ENCODE data around the gene PPFIBP1.
"Not testable (repeated sequence)": the region's sequence is repeated elsewhere in the genome, so short reads cannot be mapped to it uniquely, and the experiment has no call there.

The PPFIBP1 gene

DNA sequence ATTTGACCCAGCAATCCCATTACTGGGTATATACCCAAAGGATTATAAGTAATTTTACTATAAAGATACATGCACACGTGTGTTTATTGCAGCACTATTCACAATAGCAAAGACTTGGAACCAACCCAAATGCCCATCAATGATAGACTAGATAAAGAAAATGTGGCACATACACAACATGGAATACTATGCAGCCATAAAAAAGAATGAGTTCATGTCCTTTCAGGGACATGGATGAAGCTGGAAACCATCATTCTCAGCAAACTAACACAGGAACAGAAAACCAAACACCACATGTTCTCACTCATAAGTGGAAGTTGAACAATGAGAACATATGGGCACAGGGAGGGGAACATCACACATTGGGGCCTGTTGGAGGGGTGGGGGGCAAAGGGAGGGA lies 20.9 kb downstream of the PPFIBP1 start:
- not testable (repeated sequence) for DNase-seq

DNA sequence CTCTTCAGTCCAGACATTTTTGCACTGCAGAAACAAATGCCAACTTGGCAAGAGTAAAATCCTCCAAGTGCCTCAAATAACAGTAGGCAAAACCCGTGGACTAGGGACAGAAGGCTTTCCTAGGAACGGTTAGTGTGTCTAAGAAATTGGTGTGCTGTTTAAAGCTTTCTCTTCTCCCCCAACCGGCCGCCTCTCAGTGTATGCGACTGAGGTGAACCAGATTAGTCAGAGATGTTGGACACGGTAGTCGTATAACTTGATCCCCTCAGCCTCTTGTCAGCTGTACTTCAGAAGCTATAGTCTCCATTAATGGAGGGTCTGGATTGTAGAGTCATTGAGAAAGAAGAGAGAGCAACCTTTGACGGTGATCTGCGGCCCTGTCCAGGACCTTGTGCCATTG lies 21.7 kb downstream of the PPFIBP1 start:
- DNase-seq, result no peak

DNA sequence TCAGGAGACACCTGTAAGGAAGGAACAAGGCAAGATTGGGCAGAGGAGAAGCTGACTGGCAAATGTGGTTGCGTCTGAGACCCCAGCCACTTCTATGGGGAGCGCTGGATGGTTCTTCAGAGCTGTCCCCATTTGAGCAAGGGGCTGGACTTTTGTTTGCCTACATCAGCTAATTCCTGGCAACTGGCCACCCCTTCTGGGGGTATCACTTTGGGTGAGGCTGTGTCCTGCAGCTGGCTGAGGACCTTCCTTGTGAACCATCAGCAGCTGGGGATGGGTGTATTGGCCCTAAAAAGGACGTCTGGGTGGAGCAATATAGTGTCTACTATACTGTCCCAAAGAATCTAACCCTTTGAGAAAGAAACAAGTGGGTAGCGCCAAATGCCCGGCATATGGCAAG lies 23.6 kb downstream of the PPFIBP1 start:
- no peak for DNase-seq

DNA sequence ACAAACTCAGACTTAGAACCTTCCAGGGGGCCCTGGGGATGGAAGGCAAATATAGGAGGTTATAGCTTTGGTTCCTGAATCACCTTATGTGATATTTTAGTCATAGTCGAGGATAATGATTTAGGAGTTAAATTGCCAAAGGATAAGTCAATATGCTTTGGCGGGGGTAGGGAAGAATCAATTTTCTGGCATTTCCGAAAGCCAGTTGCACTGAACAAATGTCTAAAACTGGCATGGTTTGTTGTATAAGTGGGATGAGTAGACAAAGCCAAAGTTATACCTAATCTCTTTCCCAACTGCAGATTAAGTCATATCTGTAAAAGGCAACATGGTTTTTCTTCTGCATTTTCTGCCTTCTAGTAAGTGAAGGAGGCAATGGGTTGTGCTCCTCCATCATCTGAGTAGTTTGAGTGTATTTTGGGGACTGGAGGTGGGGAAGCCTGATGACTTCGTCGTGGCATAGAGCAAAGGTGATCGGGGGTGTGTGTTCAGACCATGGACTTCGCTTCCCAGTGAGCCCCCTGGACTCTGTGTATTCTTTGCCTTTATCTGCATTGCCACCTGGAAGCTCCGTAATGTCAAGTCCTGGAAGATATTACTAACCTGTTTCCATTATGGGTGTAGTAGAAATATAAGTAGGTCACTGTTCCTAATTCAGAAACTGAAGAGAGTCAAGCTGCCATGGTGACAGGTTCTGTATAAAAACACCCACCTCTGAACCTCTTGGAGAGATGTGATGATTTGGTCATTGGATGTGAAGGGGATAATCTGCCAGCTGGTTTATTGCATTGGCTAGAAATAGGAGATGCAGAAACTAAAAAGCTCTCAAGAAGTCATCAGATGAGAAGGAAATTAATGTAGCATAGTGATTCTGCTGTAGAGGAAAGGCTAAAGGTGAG lies 24.5 kb downstream of the PPFIBP1 start:
- no peak for DNase-seq

DNA sequence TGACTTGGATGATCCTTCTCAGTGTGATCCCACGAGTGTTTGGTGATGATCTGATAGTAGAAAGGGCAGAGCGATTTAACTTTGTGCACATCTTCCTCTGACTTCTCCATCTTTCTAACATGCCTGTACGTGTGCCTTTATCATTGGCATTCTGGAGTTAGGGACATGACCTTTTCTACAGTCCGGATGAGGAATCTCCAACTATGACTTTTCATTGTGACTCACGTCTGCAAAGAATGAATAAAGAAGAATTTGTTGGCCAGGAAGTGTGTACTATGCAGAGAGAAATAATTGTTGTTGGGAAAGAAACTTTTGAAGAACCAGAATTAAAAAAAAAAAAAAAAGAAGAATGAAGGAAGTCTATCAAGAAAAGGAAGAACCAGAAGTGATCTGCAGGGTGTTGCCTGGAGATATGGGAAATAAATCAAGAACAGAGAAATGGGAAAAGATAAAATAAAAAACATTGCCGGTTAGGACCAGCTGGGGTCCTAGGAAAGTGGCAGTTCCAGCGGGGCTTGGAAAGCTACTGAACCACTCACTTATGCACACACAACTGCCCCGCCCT lies 25.3 kb downstream of the PPFIBP1 start:
- no peak for DNase-seq

DNA sequence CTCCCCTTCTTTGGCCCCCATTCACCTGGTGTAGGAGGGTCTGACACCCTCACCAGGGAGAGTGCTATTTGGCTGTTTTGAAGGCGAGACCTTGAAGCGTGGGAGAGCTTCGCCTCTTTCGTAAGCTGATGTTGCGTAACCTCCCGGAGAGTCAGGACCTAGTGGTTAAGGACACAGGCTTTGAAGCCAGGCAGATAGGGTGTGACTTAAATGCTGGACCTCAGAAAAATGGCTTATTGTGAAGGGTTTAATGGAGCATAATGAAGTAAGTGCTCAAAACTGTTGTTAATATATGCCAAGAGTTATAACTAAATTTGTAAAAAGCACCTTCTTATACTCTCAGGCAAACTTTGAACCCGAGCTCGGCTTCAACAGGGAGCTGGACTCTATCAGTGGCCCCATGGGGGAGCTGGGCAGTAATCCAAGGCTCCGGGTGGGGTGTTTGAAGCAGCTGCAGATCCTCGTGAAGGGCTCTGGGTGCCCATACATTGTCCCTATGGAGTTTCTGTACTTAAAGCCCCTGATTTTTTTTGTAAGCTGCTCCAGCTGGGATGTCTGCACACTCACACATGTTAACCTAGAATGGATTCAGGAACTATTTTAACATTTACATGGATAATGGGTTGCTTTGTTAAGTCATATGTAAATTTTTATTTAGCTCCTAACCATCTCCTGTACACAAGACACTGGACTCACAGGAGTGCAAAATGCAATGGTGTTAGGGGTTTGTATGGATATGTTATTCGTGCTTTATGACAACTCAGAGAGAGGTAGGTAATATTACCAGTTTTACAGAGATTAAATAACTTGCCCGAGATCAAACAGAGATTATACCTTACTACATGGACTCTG lies 26.0 kb downstream of the PPFIBP1 start:
- DNase-seq, result no peak

DNA sequence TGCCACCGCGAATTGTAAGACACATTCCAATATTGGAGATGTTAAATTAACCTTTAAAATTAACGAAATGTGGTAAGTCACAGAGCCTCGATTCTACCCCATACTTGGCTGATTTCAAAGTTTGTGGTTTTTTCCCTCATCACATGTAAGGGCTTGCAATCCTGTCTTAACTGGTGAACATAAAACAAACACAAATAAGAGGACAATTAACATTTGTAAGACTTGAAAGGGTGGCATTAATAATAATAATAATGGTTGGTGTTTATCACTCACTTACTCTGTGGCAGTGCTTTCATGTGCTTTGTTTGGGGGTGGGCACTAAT lies 26.6 kb downstream of the PPFIBP1 start:
- no peak for DNase-seq

DNA sequence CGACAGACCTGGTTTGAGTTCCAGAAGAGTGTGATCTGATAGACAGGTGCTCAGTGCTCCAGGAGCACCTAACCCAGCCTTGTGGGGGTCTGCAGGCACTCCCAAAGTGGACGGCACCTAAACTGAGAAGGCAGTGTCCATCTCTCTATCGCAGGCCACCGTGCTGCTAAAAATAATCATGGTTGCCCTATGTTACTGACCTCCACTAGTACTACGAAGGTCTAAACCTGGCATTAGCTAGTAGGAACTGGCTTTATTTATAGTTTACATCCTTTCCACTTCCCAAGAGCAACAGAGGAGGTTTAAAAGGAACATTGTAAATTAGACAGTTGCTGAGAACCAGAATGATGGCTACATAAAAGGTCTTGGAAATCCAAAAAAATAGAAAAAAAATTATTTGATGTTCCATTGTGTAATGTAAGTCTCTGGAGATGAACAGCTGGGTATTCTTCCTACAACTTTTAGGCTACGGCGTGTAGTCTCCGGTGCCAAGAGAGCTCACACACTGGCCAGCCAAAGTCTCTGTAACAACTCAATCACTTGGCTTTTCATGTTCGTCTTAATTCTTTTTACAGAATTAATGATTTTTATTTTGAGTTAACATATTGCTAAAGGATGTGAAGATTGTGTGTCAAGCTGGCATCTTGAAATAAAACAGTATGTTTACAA lies 27.3 kb downstream of the PPFIBP1 start:
- no peak for DNase-seq

DNA sequence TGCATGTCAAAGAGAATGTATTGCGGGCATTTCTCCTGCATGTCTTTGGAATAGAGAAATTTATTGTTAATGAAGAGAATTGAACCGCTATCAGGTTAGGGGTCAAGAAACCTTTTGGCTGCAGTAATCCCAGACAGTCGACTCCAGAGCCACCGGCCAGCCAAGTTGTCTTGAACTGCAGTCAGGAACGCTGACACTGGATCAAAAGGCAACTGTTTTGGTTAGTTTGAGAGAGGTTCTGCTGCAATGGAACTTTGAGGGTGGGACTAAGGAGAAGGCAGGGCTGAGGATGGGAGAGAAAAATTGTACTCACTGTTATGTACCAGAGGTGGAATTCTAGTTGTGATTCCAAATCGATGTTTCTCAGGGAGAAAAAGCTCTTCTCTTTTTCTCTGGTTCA lies 28.2 kb downstream of the PPFIBP1 start:
- DNase-seq, result no peak

DNA sequence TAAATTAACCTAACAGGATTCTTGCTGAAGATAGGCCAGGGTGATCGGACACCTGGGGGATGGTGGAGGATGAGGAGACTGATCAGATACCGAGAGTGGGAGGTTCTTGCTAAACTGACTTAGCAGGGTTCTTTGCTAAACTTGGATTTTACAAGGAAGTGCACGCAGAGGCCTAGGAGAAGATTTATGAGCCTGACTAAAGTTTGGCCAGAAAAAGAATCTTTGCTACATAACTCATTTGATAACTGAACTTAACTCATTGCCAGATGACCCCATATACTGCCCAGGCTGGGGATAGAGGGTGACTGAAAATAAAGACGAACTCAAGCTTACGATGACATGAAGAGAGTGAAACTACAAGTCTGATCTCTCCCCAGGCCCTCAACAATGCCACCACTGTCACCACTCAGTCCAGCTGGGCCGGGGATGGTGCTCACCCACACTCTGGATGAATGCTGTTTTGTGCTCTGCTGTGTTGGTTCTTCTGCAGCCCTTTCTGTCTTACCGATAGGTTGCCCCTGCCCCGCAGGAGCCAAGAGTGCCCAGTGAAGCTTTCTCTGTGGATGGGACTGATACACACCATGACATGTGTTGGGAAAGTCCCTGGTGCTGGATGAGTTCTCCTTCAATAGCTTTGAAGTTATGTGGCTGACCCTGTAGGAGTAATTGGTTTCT lies 29.0 kb downstream of the PPFIBP1 start:
- DNase-seq, result no peak

DNA sequence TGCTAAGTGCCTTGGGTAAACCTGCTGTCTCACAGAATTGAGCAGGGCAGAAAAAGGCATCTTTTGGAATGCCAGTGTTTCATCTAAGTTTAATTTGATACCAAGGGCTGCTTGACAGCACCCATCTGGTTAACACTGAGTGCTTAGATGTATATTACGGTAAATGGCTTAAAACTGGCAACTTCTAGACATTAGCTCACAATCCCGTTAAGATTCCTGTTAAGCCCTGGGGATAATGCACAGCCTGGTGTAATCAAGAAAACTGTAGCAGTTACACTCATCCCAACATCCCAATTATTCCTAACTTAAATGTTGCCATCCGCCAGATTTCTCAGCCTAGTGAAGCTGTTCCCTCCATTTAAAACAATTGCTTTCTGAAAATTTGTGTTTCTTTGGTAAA lies 29.9 kb downstream of the PPFIBP1 start:
- DNase-seq, result no peak

DNA sequence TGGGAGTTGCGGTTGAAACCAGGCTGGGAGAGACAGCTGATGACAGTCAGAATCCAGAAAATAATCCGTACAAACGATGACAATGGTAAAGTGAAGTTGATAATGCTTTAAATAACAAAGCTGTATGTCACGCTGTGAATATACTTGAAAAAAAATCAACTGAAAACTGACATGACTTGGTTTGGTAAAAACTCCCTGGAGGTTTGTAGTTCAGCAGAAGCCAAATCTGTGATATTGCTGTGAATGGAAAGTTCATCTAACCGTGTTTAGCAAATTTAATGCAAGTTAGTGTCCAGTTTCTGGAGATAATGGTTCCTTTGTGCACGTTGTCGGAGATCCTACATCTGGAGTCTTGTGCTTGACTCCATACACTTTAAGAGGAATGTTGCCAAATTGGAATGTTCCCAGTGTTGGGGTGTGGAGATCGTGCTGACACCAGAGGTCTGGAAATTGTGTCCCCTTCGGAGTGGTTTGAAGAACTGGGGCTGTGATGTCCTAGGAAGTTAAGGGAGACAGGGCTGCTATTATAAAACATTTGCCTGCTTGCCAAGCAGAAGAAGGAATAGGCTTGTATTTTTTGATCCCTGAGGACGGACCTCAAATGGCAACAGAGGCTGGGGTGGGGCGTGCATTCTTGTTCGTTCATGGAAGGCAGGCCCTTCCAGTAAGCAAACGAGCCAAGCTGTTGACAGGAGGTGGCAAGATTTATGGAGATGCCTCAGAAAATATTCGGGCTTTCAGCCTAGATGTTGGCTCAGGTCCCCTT lies 30.6 kb downstream of the PPFIBP1 start:
- DNase-seq, result no peak

DNA sequence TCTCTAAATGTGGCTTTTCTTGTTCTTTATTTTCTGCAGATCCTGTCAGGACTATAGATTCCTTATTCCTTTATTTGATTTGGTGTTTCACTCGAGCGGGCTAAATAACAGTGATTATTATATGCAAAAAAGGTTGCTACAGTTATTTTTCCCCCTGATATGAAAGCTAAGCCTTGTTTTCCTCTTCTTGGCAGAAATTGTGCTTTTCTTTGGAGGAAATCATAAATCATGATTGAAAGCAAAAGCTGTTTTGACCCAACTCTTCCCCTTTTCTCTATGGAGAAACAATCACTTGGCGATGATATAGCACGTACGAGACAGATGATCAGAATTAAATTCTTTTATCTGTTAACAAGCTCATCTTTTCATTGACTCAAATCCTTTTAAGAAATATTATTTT lies 31.4 kb downstream of the PPFIBP1 start:
- DNase-seq, result no peak

DNA sequence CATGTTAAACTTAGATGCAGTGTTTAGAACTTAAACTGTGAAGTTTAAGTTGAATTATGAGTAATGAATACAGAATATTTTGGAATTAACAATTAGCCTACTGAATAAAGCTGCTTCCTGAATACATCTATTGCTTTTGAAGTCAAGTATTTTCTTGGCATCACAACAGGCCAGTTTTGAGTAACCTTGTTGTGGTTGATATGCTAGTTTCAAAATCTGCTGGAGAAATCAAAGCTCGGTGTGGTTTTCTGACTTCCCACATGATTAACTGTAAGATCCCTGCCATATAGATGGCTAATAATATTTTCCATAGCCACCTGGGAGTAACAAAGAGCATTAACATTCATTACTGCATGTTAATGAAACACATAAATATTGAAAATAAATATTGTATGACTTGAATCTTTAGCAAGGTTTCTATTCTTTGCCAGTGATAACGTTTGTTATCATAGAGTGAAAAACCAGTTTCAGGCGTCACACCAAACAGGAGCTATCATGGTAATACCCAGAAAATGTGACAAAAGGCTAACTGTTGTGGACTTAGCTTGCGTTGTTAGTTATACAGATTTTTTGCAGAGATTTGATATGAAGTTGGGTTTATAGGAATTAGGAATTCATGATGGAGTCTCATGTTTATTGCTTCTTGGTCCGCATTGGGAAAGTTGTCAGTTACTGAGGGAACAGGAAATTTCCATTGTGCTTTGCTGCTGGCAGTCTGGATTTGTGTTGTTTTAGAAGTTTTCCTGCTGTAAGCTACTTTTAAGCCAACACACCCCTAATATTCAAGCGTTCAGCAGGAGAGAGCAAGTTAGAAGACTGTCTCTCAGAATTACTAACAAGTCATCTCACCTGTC lies 32.1 kb downstream of the PPFIBP1 start:
- DNase-seq, result peak; percentile 74

DNA sequence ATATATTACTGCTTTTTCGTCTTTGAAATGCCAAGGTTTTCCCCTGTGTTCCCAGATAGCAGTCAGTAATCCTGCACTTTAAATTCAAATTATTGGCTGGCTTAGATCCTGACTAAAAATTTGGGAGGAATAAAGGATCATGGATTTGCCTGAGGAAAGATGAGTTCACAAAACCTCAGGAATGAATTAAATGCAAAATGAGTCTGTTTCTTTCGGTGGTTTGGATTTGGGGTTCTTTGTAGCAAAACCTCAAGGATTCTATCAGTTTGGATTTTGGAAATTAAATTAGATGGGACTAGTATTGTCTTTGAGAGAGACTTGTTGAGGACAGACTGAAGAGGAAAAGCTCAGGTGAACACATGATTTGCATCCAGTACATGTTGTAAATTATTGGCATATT lies 36.1 kb downstream of the PPFIBP1 start:
- DNase-seq, result no peak

DNA sequence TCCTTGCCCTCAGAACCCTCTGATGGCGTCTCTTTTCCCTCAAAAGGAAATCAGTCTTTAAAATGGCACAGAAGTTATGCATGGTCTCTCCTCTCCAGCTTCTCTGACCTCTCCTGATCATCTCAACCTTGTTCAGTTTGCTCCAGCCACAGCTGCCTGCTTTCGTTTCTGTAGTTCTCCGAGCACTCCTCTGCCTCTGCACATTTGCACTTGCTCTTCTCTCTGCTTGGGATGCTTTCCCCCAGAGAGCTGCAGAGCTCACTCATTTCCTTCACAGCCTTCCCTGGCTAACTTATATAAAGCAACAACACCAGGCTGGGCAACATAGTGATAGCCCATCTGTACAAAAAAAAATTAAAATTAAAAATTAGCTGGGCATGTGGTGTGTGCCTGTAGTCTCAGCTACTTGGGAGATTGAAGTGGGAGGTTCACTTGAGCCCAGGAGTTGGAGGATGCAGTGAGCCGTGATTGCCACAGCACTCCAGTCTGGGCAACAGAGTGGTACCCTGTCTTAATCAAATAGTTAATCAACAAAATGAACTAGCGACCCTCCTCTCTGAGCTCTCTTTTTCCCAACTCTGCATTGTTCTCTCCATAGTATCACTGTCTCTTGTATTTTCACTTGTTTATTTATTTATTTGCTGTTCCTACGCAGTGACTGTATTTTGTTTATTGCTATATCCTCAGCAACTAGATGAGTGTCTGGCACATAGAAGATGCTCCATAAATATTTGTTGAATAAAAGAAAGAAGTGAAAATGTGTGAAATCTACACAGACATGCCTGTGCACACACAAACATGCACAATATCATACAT lies 37.7 kb downstream of the PPFIBP1 start:
- no peak for DNase-seq

DNA sequence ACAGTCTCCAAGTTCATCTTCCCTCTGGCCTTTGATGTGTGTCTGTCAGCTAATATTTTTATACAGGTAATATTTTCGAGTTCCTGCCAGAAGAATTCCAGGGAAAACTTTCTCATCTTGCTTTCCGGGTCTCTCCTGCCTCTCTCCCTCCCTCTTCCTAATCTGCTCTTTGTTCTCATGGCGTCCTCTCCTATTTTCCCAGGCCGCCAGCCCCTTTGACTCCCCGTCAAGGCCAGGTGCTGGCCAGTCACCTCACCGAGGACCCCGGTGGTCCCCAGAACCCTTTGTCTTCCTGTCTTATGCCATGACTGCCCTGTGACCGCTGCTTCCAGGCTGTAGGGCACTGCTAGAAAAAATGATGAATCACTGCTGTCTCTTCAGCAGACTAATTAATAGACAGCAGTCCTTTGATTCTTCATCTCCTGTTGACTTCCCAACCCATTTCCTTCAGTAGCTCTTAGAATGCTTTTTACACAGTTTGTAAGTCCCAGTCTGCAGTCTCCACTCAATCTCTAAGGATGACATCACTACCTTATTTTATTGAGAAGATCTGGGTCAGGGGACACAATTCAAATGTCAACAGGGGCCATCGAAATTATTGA lies 40.7 kb downstream of the PPFIBP1 start:
- DNase-seq, result no peak

DNA sequence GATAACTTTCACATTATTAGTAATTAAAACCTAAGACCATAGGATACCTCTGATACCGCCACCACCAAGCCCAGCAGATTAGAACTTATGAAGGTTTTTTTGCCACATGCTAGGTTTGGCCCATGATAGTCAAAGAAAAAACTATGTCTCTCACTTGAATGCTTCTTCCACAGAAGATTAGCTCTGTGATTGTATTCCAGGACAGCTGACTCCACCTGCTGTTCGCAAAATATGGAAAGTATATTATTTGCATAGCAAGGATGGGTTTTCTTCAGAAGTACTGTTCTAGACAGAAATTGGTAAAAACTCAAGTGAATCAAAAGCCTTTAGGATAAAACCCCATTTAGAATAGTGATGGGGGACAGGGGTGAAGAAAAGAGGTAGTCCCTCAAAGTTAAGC lies 42.2 kb downstream of the PPFIBP1 start:
- DNase-seq, result no peak

DNA sequence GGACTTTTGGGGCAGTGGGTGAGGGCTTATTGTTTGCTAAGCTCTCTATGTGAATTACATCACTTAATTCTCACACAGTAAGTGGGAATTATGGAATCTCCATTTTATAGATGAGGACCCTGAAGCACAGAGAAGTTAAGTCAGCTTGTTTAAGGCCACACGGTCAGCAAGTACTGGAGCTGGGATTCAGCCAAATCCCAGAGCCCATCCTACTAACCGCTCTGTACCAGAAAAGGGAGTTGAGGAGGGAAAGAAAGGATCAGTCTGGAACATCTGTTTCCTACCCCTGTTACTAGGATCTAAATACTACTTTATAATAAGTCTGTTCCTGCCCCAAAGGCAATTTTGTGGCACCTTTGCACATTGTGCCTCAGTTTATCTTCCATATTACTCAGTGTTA lies 42.6 kb downstream of the PPFIBP1 start:
- DNase-seq, result no peak

DNA sequence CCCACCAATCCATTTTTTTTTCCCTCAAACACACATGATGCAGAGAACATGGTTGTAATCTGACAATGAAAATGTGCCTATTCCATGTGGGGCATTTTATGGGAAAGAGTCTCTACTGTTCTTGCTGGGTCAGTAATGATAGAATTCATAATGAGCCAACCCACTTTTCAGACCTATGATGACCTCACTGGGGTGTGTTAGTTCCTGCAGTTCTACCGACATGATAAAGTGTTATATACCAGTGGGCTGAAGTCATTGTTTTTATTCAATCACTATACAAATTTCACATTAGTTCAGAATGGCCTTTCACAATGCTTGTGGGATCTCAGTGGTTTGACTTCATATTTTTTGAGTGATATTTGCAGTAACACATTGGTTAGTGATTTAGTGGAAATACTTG lies 47.5 kb downstream of the PPFIBP1 start:
- peak; percentile 43 for DNase-seq

Data from activated CD4-positive, alpha-beta T cell treated with anti-CD3 and anti-CD28 coated beads, Interleukin-2, amount 50 U/mL, for 16 hours (primary cell).